ENCODE measurements around the gene CRYBG2. TPM values are rescaled to one million over a fixed set of nuclear protein-coding genes. Genes with fewer than 3 reads are reported as not detected.
"Not testable (repeated sequence)": the region's sequence is repeated elsewhere in the genome, so short reads cannot be mapped to it uniquely, and the experiment has no call there.

Gene CRYBG2
- total RNA-seq, 1 experiment from 2014 or later, result 0.64 TPM

DNA sequence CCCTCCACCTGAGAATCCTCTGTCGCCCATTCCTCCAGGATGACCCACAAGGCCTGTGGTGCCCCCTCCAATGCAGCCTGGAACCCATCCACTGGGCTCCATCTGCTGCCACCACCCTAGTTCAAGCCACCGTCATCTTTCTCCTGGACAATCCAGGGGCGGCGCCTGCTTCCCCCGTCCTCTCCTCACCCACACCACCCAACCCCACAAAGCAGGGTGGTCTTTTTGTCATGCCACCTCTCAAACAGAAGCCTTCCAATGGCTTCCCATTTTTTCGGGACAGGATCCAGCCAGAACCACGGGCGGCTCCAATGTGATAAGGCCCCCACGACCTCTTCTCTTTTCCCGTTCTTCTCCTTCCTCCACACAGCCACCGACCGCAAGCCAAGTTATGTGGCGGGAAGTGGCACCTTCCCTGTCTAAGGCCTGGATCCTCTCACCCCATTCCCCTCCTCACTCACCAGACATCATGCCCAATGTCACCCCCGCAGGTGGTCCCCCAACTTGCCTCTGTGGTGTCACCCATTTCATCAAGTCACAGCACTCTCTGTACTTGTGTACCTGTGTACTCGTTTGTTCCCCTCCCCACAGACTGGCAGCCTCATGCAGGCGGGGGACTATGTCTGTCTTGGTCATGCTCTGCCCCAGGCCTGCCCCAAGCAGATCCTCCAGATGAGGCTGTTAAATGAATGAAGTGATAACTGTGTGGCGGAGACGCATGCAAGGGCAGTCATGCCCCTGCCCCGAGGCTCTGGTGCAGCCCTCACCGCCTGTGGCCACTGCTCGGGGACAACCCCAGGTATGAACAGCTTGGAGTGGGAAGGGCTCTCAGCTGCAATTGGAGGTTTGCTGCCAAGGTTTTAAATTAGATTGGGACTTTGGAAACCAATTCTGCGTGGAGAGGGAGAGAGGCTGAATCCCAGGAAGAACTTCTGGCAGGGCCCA, 58.5 kb downstream of the CRYBG2 start:
- POLR2A ChIA-PET, result no interaction called here
- intact Hi-C loops (cut with micrococcal nuclease; ENCODE audit: unreplicated experiment), result no loop called here
- H3K36me3 ChIP-seq (ENCODE audit: control insufficient read depth, insufficient read depth, low read length), result no peaks in the 10 kb centered on the region
- no peaks in the 10 kb centered on the region for H3K9me3 ChIP-seq (ENCODE audit: control insufficient read depth, insufficient read depth, low read depth, low read length)
- H3K27me3 ChIP-seq (ENCODE audit: control insufficient read depth, insufficient read depth, low read length), result no peaks in the 10 kb centered on the region
- BruUV-seq (replicated peaks), result no TSS peak
- in situ Hi-C loops (cut with HindIII; ENCODE audit: low pct_unique_long_range_greater_than_20kb, low sequenced_read_pairs), result no loop called here
- no peak for ATAC-seq
- no peaks in the 10 kb centered on the region for H3K4me1 ChIP-seq (ENCODE audit: control insufficient read depth, insufficient read depth, low read length)
- TF ChIP-seq SIN3A (IDR thresholded peaks at IDR 0.05; ENCODE audit: borderline replicate concordance, insufficient read depth, low read depth, low read length), result no peak
- TF ChIP-seq, protein P1, sequence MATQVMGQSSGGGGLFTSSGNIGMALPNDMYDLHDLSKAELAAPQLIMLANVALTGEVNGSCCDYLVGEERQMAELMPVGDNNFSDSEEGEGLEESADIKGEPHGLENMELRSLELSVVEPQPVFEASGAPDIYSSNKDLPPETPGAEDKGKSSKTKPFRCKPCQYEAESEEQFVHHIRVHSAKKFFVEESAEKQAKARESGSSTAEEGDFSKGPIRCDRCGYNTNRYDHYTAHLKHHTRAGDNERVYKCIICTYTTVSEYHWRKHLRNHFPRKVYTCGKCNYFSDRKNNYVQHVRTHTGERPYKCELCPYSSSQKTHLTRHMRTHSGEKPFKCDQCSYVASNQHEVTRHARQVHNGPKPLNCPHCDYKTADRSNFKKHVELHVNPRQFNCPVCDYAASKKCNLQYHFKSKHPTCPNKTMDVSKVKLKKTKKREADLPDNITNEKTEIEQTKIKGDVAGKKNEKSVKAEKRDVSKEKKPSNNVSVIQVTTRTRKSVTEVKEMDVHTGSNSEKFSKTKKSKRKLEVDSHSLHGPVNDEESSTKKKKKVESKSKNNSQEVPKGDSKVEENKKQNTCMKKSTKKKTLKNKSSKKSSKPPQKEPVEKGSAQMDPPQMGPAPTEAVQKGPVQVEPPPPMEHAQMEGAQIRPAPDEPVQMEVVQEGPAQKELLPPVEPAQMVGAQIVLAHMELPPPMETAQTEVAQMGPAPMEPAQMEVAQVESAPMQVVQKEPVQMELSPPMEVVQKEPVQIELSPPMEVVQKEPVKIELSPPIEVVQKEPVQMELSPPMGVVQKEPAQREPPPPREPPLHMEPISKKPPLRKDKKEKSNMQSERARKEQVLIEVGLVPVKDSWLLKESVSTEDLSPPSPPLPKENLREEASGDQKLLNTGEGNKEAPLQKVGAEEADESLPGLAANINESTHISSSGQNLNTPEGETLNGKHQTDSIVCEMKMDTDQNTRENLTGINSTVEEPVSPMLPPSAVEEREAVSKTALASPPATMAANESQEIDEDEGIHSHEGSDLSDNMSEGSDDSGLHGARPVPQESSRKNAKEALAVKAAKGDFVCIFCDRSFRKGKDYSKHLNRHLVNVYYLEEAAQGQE (IDR thresholded peaks at IDR 0.05; ENCODE audit: insufficient read depth in 1 of 2, low read depth in 2 of 2, low read length in 1 of 2), result no peak
- no peak for TF ChIP-seq TCF7L2 (IDR thresholded peaks at IDR 0.05; ENCODE audit: low read depth, low read length)
- TF ChIP-seq, protein P2, sequence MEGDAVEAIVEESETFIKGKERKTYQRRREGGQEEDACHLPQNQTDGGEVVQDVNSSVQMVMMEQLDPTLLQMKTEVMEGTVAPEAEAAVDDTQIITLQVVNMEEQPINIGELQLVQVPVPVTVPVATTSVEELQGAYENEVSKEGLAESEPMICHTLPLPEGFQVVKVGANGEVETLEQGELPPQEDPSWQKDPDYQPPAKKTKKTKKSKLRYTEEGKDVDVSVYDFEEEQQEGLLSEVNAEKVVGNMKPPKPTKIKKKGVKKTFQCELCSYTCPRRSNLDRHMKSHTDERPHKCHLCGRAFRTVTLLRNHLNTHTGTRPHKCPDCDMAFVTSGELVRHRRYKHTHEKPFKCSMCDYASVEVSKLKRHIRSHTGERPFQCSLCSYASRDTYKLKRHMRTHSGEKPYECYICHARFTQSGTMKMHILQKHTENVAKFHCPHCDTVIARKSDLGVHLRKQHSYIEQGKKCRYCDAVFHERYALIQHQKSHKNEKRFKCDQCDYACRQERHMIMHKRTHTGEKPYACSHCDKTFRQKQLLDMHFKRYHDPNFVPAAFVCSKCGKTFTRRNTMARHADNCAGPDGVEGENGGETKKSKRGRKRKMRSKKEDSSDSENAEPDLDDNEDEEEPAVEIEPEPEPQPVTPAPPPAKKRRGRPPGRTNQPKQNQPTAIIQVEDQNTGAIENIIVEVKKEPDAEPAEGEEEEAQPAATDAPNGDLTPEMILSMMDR (IDR thresholded peaks at IDR 0.05), result no peak
- TF ChIP-seq POLR2AphosphoS5 (IDR thresholded peaks at IDR 0.05; ENCODE audit: low read depth, low read length), result no peak
- H3K4me3 ChIP-seq (ENCODE audit: low read depth in 2 of 2, low read length in 2 of 2), result no peak overlapping the region
- DNase-seq (ENCODE audit: low read depth, low spot score), result no peak
- no peak overlapping the region for H3K27ac ChIP-seq (ENCODE audit: low read length)
- CTCF ChIA-PET, result no interaction called here

DNA sequence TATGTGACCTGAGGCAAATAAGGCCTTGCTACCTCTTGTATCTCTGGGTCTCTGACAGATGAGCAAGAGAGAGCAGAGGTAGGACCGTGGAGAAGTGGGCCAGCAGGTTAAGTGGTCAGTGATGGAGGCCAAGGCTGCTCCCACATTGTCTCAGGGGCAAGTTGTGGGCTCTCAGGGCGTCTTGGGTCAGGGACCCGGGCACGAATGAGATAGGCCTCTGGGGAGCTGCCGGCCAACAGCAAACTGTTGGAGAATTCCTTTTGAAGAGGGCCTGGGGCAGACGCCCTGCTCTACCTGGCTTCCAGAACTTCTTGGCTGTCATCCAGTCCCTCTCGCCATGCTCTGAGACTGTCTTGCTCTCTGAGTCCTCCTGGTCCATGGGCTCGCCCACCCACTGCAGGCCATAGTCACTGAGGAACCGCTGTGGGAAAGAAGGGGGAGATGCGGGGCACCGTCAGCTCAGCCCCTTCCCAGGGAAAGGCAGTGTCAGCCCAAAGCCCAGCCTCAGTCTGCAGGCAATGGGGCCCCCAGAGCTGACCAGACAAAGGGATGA, 59.9 kb downstream of the CRYBG2 start:
- H3K27me3 ChIP-seq (ENCODE audit: control insufficient read depth, insufficient read depth, low read length), result no peaks in the 10 kb centered on the region
- BruUV-seq (replicated peaks), result no TSS peak
- no peak overlapping the region for H3K4me3 ChIP-seq (ENCODE audit: low read depth in 2 of 2, low read length in 2 of 2)
- H3K36me3 ChIP-seq (ENCODE audit: control insufficient read depth, insufficient read depth, low read length), result no peaks in the 10 kb centered on the region
- H3K4me1 ChIP-seq (ENCODE audit: control insufficient read depth, insufficient read depth, low read length), result no peaks in the 10 kb centered on the region
- DNase-seq (ENCODE audit: low read depth, low spot score) (no peak), ATAC-seq (no peak)
- in situ Hi-C loops (cut with HindIII; ENCODE audit: low pct_unique_long_range_greater_than_20kb, low sequenced_read_pairs) (no loop called here), intact Hi-C loops (cut with micrococcal nuclease; ENCODE audit: unreplicated experiment) (no loop called here)
- ChIA-PET CTCF (interaction anchor here (0.6 kb wide), 1 partner anchor 17 kb away, joined by 3 read pairs; no protein-coding TSS in a partner anchor), POLR2A (no interaction called here)
- H3K27ac ChIP-seq (ENCODE audit: low read length), result no peak overlapping the region
- no peaks in the 10 kb centered on the region for H3K9me3 ChIP-seq (ENCODE audit: control insufficient read depth, insufficient read depth, low read depth, low read length)
- TF ChIP-seq SIN3A (IDR thresholded peaks at IDR 0.05; ENCODE audit: borderline replicate concordance, insufficient read depth, low read depth, low read length) (no peak), TCF7L2 (IDR thresholded peaks at IDR 0.05; ENCODE audit: low read depth, low read length) (no peak), POLR2AphosphoS5 (IDR thresholded peaks at IDR 0.05; ENCODE audit: low read depth, low read length) (no peak)
- TF ChIP-seq, protein P2 (IDR thresholded peaks at IDR 0.05), result no peak
- TF ChIP-seq, protein P1 (IDR thresholded peaks at IDR 0.05; ENCODE audit: insufficient read depth in 1 of 2, low read depth in 2 of 2, low read length in 1 of 2), result no peak

DNA sequence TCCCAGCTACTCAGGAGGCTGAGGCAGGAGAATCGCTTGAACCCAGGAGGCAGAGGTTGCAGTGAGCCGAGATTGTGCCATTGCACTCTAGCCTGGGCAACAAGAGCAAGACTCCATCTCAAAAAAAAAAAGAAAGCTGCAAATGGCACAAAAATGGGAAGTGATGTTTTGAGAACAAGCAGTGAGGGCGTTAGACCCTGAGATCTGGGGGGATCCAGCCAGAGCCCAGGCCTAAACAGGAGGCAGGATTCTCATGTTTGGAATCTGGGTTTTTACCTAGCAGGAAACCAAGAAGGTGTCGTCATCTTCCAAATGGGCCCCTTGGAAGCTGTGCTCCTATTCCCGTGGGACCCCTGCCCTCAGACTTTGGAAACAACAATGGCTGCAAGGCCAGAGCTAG, 61.2 kb downstream of the CRYBG2 start:
- BruUV-seq (replicated peaks); in situ Hi-C loops (cut with HindIII; ENCODE audit: low pct_unique_long_range_greater_than_20kb, low sequenced_read_pairs); intact Hi-C loops (cut with micrococcal nuclease; ENCODE audit: unreplicated experiment); H3K36me3 ChIP-seq (ENCODE audit: control insufficient read depth, insufficient read depth, low read length); H3K27me3 ChIP-seq (ENCODE audit: control insufficient read depth, insufficient read depth, low read length); POLR2A ChIA-PET; H3K27ac ChIP-seq (ENCODE audit: low read length); H3K4me3 ChIP-seq (ENCODE audit: low read depth in 2 of 2, low read length in 2 of 2); ATAC-seq; DNase-seq (ENCODE audit: low read depth, low spot score); CTCF ChIA-PET; H3K4me1 ChIP-seq (ENCODE audit: control insufficient read depth, insufficient read depth, low read length); H3K9me3 ChIP-seq (ENCODE audit: control insufficient read depth, insufficient read depth, low read depth, low read length): not testable (repeated sequence)

Measured in Panc1 (cell line).